Measurements from ENCODE around the gene CYP4V2.

- no peak for TF ChIP-seq CREB1 (IDR thresholded peaks at IDR 0.05; ENCODE audit: low read depth)
- no peak for TF ChIP-seq TCF12 (IDR thresholded peaks at IDR 0.05; ENCODE audit: low read depth)
- no peak for TF ChIP-seq TEAD4 (IDR thresholded peaks at IDR 0.05)
These were observed 12.0 kb downstream of the CYP4V2 start for GRCh38 chr4:186203406-186203805.

All from Ishikawa (cell line).